Articular chondrocyte of knee joint (primary cell): ENCODE measurements around the gene MPI. TPM values are rescaled to one million over a fixed set of nuclear protein-coding genes. Genes with fewer than 3 reads are reported as not detected.

Experiments used
- small RNA-seq: library from RNA; depleted of rRNA; stranded (forward); fragments of <200 nt; gene quantifications from one replicate; pipeline ENCODE3, GENCODE V24; 2012
- total RNA-seq: library from RNA; depleted of rRNA; stranded (reverse); fragments of >200 nt; gene quantifications from 2 replicates; pipeline ENCODE4 v1.2.3, GENCODE V29; 2012

MPI gene, protein sequence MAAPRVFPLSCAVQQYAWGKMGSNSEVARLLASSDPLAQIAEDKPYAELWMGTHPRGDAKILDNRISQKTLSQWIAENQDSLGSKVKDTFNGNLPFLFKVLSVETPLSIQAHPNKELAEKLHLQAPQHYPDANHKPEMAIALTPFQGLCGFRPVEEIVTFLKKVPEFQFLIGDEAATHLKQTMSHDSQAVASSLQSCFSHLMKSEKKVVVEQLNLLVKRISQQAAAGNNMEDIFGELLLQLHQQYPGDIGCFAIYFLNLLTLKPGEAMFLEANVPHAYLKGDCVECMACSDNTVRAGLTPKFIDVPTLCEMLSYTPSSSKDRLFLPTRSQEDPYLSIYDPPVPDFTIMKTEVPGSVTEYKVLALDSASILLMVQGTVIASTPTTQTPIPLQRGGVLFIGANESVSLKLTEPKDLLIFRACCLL
- 46.6 and 66.0 TPM in 2 replicates for total RNA-seq

DNA sequence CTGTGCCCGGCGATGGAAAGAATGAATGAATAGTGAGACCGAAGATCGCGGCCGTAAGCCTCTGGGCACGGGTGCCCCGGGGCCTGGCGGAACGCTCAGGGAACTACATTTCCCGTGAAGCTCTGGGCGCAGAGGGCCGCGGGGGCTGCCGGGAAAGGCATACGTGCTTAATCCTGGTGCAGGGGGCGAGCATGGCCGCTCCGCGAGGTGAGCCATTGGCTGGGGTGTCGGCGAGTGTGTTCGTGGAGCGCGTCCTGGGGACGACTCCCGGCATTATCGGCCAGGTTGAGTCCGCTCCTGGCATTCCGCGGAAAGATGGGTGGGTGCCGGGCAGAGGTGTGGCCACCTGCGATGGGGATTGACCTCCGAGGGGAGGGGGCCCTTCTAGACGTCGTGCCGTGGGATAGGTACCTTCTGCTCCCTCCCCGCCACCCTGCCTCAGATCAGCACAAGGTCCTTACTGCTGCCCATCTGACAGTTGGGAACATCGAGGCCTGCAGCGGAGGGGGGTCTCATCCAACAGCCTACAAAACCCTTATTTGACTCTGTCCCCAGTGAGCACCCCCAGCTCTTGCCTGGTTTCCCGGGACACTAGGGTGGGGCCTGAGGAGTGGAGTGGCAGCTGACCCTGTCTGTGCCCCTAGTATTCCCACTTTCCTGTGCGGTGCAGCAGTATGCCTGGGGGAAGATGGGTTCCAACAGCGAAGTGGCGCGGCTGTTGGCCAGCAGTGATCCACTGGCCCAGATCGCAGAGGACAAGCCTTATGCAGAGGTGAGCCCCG, at the start of gene MPI:
Gene MPI (plus strand): TSS at position 160 of the 782 bp plus-strand sequence. CDS start 32 bp downstream, at position 192.

GRCh38 chr15:74842581-74843444, 47.0 kb upstream of the MPI start, which contains the start of gene ULK3:
Gene ULK3, minus strand, starts transcription at chr15:74843156. Its CDS starts 51 bp downstream, at chr15:74843105.

DNA sequence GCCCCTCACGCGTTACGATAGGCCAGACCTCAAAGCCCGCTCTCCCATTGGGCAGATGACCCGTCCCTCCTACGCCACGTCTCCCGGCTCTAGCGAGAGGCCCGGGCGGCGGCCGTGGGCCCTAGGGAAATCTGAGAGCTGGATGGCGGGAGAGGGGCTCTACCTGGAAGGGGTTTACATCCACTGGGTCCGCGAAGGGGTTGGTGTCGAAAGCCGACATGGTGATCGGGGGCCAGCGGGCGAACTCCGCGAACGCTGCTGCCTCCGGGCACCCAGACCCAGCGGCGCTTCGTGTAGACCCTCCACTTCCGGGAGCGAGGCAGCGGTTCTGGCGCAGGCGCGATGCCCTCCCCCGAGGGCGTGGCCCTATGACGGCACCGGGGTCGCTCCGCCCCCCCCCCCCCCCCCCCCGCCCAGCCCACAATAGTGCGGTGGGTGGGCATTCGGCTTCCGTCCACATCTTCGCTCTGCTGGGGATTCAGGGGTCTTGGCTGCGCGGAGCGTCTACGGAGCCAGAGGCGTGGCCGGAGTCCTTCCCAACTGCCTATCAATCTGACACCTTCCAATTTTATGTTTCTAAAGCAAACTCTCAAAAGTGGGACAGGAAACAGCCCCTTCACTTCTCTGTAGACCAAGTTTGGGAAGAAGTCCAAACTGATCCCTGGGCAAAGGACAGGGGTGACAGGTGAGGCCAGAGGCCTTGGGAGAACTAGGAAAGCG, 16.6 kb upstream of the MPI start, which contains the start of gene SCAMP2:
Gene SCAMP2 (minus strand): TSS at position 330 of the 720 bp plus-strand sequence. CDS start 110 bp downstream, at position 220.

GRCh38 chr15:74906450-74907162, 16.8 kb downstream of the MPI start, which contains the start of gene FAM219B:
Gene FAM219B, minus strand, starts transcription at chr15:74906851. Its CDS starts 51 bp downstream, at chr15:74906800.

GRCh38 chr15:74937590-74938371, 47.9 kb downstream of the MPI start, which contains the start of gene COX5A:
Gene COX5A, minus strand, starts transcription at chr15:74938073. Its CDS starts 59 bp downstream, at chr15:74938014.

Small RNA genes within 50 kb of the gene (small RNA-seq; reads per million reads assigned to genes)
- gene MIR6882, result 2.4 reads per million, percentile 78 among the genes with 10 or more reads in this experiment

Other genes with a start within 250 kb of the MPI start
- 10.4 and 12.8 TPM in 2 replicates for gene EDC3, start 194.0 kb upstream of the MPI start, total RNA-seq
- gene CYP1A1, start 164.5 kb upstream of the MPI start, total RNA-seq, result 0.32 TPM in 1 of 2 replicates, not detected in the other
- not detected in 2 replicates for gene CYP1A2, start 141.2 kb upstream of the MPI start, total RNA-seq
- gene CSK, start 108.0 kb upstream of the MPI start, total RNA-seq, result 19.9 and 24.6 TPM in 2 replicates
- gene LMAN1L, start 77.2 kb upstream of the MPI start, total RNA-seq, result 0.11 TPM in 1 of 2 replicates, not detected in the other
- not detected in 2 replicates for gene CPLX3, start 63.4 kb upstream of the MPI start, total RNA-seq
- gene ULK3, start 46.9 kb upstream of the MPI start, total RNA-seq, result 16.9 and 18.3 TPM in 2 replicates
- 29.3 and 34.6 TPM in 2 replicates for gene SCAMP2, start 16.7 kb upstream of the MPI start, total RNA-seq
- 31.8 and 37.8 TPM in 2 replicates for gene FAM219B, start 16.8 kb downstream of the MPI start, total RNA-seq
- 46.5 and 57.9 TPM in 2 replicates for gene COX5A, start 48.0 kb downstream of the MPI start, total RNA-seq
- 4.0 and 8.1 TPM in 2 replicates for gene RPP25, start 66.7 kb downstream of the MPI start, total RNA-seq
- 0.97 and 6.3 TPM in 2 replicates for gene SCAMP5, start 105.5 kb downstream of the MPI start, total RNA-seq
- 6.5 and 8.0 TPM in 2 replicates for gene PPCDC, start 133.5 kb downstream of the MPI start, total RNA-seq